GM19328 (cell line): ENCODE measurements around the gene COL27A1.

ENCODE experiments used
- ATAC-seq: cut with Tn5 transposase; IDR thresholded peaks from one replicate; pipeline ENCODE4 v1.9.1; 2021; ENCODE audit warnings: mild to moderate bottlenecking, moderate library complexity; ENCODE audit not compliant: unreplicated experiment

The COL27A1 gene

DNA sequence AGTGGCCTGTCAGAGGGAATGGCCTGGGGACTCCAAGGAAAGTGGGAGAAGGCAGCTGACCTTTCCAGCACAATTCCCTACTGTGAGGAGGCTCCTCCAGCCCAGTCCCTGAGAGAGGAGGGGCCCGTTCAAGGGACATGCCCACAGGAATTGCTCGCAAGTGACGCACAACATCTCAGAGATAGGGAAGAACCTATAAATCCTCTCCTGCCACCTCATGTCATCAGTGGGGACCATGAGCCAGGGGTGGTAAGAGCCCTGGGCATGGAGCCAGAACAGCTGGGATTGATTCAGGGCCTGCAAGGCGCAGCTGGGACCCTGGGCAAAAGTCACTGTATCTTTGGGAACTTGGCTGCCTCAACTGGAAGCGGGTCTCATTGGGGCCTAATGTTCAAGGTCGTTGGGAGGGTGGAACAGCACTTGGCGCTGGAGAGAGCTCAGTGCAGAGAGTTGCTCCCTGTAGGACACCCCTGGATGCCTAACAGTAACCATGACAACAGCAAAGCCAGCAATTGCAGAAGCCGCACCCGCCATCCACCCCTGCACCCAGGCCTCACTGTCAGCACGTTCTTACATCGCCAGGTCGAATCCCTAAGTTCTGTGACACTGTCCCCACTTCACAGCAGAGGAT, 126.3 kb downstream of the COL27A1 start:
- ATAC-seq: no peak

DNA sequence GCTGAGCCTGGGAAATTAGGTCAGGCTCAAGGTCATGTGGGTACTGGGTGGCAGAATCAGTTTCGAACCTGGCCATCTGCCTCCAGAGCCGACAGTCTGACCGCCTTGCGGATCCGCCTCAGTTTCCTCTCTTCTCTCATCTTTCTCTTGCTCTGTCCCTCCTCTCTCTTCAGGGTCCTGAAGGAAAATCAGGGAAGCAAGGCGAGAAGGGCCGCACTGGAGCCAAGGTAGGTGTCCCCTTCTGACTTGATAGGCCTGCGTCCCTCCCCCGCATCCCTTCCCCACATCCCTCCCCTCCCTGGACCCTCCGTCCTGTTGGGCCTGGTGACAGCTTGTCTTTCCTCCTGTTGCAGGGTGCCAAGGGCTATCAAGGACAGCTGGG, 126.8 kb downstream of the COL27A1 start:
- ATAC-seq: no peak

DNA sequence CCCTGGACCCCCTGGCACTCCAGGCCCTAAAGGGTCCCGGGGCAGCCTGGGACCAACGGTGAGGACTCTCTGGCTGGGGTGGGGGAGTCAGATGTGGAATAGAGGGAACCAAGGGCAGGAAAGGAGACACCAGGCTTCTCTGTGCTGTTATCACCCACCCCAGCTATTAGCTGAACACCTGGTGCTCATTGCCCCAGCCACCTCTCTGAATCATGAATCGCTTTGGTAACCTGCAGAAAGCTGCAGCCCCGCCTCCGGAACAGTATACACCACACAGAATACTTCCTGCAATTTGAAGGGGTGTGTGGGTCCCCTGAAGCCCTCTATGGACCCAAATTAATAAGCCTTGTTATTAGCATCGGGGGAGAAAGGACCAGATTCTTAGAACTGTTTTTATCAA, 127.2 kb downstream of the COL27A1 start:
- no peak for ATAC-seq

DNA sequence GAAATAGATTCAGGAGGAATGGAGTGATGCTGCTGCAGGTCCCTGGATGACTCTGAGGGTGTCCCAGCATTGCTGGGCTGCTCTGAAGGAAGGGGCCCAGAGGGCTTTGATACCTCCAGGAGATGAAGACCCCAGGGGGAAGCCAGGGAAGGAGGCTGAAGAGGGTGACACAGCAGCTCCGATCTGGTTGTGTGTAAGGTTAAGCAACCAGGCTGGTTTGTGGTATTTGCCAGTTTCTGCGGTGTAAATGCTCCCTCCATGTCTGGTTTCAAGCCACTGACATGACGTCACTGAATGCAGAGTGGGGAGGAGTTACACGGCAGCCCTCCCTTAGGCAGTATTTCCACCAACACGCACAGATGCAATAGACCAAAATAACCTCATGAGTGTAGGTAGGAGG, 127.6 kb downstream of the COL27A1 start:
- no peak for ATAC-seq

DNA sequence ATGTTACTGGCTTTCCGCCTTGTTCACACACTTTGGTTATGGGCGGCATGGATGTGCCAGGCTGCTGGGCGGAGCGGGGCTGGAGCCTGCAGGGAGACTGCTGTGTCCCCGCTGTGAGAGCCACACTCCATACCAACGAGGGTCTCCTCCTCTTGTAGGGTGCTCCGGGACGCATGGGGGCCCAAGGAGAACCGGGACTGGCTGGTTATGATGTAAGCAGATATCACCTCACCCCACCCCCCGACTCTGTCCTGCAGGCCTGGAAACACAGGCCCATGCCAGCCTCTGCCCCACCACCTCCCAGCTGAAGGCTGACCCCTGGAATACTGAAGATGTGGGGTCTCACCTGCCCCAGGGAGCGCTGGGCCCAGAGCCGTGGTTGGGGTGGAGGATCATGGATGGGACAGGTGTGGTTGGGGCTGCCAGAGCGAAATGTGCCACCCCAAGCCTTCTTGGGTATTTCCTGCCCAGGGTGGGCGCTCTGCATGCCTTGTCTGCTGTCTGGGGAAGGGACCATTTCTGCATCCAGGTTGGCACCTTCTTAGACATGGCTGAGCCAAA, 128.3 kb downstream of the COL27A1 start:
- no peak for ATAC-seq

DNA sequence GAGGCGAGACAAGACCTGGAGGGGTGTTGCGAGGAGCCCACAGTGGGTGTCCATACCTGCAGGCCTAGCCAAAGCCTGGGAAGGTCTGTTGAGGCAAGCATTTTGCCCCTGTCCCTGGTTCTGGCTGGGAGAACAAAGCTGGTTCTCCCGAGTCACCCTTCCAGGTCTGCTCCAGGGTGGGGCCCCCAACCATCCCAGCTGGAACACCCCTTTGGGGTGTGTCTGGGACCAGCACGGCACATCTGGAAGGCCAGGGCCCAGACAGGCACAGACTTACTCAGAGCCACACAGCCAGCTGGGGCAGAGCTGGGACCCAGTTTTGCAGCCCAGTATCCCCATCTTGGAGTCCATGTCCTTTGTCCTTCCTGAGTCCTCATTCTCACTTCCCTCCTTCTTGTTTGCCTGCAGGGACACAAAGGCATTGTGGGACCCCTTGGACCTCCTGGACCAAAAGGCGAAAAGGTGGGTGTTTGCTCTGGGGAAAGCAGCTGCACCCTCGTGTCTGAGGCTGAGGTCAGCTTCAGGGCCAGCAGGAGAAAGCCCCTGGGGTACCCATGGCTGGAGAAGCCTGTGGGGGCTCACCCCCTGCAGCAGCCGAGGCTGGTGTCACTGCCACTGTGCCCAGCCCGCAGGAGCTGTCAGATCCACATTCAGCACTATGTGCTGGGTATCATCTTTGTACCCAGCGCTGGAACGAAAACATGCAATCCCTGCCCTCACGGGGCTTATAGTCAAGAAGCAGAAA, 129.2 kb downstream of the COL27A1 start:
- no peak for ATAC-seq

DNA sequence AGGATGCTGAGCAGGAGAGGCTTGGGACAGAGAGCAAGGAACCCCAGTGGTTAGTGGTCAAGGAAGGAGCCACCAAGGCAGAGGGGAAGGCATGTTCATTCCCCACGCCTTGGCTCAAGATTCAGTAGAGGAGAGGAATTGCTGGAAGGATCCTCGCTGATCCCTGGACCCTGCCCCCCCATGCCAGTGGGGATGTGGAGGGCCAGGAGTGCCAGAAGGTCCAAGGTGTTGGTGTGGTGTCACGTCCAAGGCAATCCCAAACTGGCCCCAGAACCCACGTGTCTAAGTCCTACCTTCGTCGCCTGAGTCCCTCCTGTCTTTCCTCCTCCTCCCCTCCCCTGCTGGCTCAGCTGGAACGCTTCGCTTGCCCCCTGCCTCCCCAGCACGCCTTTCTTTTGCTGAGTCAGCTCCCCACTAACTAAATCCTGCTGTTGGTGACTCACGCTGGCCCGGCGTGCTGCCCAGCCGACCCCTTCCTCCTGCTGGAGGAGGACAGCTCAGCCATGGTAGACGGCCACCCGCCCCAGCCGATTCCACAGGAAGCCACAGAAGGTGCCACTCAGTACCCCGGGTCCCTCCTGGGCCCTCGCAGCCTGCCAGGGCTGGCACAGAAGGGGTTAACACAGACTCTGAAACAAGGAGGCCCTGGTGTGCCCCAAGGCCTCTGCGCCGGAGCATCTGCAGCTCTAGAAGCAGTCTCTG, 130.0 kb downstream of the COL27A1 start:
- no peak for ATAC-seq

DNA sequence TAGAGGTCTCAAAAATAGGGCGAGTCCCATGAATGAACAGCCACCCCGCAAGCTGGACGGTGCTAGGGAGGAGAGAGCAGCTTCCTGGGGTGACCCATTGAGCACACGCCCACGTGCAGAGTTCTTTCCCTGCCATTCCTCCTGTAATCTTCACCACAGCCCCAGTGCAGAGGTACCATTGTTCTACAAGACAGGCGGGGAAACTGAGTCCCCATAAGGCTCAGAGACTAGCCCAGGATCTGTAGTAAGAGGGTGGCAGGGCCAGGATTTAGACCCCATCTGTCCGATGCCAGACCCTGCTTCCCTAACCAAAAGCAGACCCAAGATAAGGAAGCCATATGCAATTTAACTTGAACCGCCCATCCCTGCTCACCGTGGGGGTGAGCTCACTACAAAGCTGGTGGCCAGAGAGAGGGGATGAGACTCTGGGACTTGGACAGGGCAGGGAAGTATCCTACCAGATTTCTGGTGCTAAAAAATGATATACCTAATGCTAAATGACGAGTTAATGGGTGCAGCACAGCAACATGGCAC, 130.9 kb downstream of the COL27A1 start:
- ATAC-seq: no peak

DNA sequence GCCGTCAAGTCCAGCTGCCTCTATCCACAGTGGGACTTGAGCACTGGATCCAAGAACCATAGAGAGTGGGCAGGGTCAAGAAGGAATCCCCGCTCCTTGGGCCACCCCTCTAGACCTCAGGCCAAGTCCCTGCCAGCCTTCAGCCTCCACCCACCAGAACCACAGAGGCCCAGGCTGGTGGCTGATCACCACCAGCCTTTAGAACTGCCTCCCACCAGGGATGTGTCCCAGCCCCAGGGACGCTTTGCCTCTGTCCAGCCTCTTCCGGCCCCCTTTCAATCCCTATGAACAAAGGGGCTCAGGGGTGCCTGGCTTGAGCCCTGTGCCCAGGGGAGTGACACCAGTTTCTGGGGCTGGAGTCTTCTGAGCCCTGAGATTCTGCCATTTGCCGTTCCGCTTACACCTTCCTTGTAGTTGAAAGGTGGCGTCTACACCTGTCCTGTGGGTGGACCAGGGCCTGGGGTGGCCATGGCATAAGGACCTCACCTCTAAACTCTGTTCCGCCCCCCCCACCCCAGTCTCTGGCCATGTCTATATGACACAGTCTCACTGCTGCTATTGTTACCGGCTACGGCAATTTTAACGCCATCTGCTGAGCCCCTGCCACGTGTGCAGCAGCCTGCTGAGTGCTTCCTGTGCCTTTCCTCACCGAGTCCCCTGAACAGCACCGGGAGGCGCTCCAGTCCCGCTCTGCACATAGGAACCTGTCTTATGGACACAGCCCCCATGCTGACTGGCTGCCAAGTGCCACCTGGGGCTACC, 131.8 kb downstream of the COL27A1 start:
- ATAC-seq: no peak

DNA sequence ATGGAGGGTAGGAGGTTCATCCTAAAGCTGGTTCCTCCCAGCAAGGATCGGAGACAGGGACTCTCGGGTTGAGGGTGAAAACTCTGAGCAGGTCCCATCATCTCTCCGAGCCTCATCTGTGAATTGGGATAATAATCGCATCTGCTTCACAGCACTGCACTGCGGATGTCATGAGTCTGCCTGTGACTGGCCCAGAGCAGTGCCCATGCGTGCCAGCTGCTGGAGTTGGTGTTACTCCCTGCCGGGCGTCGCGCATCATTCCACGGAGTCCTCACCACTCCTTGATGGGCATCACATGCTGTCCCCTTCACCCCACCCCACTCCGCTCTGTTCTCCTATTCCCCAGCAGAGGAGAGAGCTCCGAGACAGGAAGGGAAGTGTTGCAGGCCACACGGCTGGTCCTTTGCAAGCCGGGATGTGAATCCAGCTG, 132.4 kb downstream of the COL27A1 start:
- ATAC-seq: no peak

DNA sequence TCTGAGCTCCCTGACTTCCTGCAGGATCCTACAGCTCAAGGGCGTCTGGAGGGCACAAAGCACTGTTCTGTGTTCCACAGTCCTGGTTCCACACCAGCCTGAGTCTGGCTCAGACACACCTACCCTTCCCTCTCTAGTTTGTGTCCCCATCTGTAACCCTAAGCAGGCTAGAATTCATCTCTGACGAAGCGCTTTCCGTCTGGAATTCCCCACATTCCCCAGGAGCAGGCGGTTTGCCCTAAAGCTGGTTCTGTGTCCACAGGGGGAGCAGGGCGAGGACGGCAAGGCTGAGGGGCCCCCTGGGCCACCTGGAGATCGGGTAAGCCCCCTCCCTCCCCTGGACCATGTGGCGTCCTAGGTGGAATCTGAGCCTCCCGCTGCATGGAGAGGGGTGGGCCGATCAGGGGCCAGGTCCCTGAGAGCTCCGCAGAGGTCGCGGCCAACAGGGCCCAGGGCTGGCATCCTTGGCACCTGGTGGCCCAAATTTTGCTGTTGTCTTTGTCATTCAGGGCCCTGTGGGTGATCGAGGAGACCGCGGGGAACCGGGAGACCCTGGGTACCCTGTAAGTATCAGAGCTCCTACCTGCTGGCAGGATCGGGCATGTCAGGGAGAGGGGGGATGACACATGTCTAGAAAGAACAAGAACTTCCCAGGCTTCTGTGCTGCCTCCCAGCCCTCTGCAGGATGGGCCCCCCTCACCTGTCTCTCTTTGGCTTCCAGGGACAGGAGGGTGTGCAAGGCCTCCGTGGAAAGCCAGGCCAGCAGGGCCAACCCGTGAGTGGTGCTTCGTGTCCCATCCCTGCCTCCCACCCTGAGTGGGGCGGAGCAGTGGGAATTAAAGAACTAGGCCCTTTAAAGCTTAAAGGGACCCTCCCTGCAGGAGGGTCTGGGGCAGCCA, 133.1 kb downstream of the COL27A1 start:
- no peak for ATAC-seq

DNA sequence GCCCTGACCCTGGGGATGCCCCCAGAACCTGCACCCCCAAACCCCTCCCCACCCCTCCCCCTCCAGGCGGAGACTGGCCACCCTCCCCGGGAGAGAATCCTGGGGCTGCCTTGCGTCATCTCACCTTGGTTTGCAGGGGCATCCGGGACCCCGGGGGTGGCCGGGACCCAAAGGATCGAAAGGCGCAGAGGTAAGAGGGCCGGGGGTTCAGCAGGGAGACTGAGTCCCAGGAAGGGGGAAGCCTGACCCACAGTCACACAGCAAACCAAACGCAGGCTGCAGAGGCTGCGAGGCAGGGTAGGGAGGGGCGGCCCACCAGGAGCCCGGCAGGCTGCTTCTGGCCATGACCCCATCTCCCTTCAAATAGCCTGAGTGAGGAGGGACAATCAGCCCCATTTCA, 133.8 kb downstream of the COL27A1 start:
- no peak for ATAC-seq

DNA sequence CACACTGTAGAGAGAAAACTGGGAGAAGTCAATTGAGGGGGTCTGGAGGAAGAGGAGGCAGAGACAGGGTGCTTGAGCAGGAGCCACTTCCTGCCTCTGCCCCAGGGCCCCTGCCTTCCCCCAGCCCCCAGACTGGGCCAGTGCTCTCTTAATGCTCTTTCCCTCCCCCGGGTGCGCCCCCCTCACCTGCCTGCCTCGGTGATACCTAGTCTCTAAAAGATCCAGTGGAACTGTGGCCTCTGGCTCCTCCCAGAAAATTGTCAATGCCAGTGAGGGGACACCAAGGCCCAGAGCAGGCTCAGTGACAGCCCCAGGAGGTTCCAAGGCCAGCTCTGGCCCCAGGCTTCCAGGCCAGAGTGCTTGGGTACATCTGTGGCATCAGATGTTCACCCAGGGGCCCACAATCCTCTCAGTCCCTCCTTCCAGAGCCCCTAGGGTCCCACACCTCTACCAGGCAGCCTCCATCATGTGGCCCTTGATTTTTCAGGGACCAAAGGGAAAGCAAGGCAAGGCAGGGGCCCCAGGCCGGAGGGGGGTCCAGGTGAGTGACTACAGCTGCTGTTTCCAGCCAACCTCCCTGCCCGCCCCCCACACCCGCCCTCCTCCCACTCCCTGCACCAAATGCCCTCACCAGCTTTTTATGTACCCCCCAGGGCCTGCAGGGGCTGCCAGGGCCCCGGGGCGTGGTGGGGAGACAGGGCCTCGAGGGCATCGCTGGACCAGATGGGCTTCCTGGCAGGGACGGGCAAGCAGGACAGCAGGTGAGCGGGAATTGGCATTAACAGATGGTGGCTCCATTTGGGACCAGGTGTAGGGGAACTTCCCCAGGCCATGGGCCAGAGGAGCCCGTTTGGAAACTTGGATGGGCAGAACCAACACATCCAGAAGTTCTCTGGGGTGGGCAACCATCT, 134.5 kb downstream of the COL27A1 start:
- ATAC-seq: no peak

DNA sequence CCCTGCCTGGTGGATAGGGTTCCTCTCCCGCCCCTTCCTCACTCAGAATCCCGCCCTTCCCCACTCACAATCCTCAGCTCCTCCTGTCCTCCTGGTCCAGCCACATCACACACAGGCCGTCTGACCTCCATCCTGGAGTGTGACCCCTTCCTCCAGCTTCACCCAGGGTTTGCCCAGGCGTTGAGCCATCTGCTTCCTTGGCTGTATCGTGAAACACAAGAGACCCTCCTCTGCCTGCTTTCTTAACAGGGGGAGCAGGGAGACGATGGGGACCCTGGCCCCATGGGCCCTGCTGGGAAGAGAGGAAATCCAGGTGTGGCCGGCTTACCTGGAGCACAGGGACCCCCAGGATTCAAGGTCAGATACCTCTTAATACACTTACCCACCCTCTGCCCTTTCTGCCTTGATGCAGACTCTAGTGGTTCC, 135.2 kb downstream of the COL27A1 start:
- ATAC-seq: no peak

DNA sequence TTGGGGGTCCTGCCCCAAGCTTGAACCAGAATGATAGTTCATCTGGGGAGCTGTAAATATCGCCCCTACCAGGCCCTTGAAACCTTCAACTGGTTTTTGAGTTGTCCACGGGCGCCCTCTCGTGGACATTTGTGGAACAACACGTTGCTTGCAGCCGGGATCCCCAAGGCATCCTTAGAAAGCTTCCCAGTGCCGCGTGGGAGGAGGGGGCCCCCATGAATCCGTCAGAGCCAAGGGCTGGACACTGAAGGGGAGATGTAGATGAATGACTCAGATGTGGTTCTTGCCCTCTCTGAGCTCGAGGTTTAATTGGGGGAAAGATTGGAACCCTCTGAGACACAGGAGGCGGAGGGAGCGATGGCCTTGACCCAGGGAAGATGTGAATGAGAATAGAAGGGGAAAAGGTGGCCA, 135.7 kb downstream of the COL27A1 start:
- ATAC-seq: no peak

DNA sequence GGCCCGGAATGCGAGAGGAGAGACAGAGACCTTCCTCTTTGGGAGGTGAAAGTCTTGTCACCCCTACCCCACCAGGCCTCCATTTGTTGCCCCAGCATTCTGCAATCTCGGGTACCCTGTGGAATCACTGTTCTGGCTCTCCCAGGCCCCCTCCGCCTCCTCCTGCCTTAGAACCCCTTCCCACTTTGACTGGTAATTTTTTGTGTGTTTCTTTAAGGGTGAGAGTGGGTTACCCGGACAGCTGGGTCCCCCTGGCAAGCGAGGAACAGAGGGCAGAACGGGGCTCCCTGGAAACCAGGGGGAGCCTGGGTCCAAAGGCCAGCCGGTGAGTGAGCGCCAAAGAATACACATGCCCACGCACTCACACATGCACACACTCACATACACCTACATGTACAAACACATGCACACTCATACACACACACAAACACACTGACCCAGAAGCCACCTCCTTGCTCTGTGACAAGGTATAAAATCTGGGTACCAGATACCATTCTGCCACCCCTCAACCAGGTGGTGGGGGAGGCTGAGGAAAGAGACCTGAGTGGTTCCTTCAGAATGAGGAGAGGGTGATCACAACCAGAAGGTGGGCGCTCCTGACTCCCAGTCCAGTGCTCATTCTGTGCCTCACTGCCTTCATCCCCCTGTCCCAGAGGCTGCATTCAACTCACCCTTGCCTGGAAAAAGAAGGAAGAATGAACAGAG, 136.7 kb downstream of the COL27A1 start:
- no peak for ATAC-seq

DNA sequence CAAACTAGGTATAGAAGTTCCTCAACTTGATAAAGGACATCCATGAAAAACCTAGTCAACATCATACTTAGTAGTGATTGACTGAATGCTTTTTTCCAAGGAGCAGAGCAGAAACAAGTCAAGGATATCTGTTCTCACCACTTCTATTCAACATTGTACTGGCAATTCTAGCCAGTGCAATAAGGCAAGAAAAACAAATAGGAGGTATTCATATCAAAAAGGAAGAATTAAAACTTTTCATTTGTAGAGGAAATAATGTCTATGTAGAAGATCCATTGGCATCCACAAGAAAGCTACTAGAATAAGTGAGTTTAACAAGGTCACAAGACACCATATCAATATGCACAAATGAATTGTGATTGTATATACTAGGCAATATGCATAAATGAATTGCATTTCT, 139.3 kb downstream of the COL27A1 start:
- no peak for ATAC-seq

DNA sequence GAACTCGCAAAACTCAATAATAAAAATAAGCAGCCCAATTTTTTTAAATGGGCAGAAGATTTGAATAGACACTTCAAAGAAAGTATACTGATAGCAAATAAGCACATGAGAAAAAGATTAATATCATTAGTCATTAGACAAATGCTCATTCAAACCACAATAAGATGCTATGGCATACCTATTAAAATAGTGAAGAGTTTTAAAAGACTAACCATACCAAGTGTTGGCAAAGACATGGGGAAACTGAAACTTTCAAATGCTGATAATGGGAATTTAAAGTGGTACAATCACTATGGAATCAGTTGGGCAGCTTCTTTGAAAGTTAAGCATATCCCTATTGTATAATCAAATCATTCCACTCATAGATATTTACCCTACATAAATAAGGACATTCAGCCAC, 141.0 kb downstream of the COL27A1 start:
- ATAC-seq: no peak
